HTR-8/SVneo (cell line): Measurements from ENCODE around the gene NPEPPS.
A peak's percentile ranks its signal among the peaks of the same experiment; 100 is the strongest.
"Not testable (repeated sequence)": the region's sequence is repeated elsewhere in the genome, so short reads cannot be mapped to it uniquely, and the experiment has no call there.

Source experiments
- DNase-seq: peaks from one replicate; pipeline ENCODE4 v3.0.0; 2011; ENCODE audit warnings: low spot score, mixed read lengths; ENCODE audit not compliant: insufficient read length
- FAIRE-seq: peaks from 2 replicates; lab custom pipeline; 2011; peaks lifted over from hg19 to GRCh38; lab: Jason Lieb, UNC

NPEPPS gene

DNA sequence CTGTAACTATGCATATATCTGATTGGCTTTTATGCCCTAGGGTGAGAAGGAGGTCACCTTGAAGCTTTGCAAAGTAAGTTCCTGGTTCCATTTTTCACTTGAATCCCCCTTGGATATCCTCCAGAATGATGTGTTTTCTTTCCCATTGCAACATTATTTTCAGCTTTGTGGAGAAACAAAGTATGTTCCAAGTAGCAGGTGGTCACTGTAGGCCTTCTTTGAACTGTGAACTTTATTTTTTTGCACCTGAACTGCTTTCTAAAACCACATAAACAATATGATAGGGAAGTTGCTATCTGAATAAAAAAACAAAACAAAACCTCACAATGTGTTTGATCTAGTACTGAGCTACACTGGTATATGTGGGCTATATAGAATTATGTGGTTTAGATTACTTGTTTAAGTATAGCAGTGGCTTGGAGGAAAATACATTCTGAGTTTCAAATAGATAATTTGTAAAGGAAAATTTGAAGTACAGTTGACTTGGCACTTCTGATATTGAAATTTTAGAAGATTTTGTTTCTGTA is 29.7 kb downstream of the NPEPPS start:
- DNase-seq, FAIRE-seq: not testable (repeated sequence)

DNA sequence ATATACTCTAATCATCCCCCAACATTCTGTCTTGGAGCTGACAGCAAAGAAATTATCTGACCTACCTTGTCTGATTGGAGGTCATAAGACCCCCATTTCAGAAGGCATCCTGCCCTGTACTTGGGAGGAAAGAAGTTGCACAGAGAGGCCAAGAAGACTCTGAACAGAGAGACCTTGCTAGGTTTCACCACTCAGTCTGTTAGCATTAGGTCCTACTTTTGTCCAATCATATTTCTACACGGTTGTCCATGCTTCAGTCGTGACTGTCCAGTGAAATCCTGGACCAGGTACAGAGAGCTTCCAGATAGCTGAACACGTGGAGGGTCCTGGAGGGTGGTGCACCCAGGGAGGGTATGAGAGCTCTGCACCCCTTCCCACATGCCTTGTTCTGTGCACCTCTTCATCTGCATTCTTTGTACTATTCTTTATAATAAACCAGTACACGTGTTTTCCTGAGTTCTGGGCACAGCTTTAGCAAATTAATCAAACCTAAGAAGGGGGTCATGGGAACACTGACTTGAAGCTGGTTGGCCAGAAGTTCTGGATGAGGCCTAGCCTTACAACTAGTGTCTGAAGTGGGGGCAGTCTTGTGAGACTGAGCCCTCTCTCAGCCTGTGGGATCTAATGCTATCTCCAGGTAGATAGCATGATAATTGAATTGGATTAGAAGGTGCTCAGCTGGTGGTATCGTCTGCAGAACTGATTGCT is 30.9 kb downstream of the NPEPPS start:
- not testable (repeated sequence) for FAIRE-seq

GRCh38 chr17:47562406-47562705 is 31.4 kb downstream of the NPEPPS start:
- not testable (repeated sequence) for DNase-seq
- FAIRE-seq = peak; percentile 91

More for the DNA sequence above, 30.9 kb downstream of the NPEPPS start:
- not testable (repeated sequence) for DNase-seq

DNA sequence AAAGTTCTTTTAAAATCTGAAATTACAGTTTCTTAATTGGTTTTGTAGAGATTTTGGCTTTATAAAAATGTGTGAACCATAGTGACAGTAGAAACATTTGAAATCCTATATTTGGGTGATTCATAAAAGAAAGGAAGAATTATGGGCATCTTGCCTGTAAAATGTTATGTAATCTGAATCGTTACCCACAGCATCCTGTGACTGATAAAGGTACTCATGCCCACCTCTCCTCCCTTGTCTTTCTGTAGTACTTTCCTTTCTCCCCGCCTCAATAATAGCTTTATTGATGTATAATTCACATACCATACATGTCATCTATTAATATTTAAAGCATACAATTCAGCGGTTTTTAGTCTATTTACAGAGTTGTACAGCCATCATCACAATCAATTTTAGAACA is 36.4 kb downstream of the NPEPPS start:
- peak; percentile 5 for DNase-seq

GRCh38 chr17:47572561-47572960 is 41.7 kb downstream of the NPEPPS start:
- FAIRE-seq, DNase-seq: not testable (repeated sequence)

More for the DNA sequence above, 36.4 kb downstream of the NPEPPS start:
- not testable (repeated sequence) for FAIRE-seq

GRCh38 chr17:47582416-47582815 is 51.5 kb downstream of the NPEPPS start:
- DNase-seq, FAIRE-seq: not testable (repeated sequence)

DNA sequence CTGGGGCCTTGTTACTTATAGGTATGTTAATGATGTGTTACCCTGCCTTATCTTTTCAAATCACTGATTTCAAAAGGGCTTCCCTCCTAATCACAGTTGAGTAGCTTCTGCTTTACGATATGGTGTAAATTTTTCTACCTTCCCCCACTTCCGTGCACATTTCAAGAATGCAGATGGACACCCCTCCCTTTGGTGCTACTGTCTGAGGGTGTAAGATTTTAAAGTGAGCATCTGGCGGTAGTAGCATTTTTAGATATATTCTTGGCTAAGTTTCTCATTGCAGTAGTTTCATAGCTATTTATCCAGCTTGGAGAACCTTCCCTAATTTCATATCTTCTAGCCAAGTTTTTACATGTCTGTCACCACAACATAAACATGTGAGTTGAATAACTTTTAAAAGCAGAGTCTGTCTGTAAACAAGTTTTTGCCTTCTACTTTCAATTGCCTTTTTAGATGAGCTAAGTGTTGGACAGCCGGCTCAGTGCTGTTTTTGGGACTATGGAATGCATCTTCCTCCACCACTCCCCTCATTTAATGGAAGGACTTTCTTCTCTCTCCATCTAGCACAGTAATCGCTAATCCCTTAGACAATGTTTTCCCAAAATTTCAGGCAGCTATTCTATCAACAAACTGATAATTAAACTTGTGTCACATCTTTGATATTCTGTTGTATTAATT is 55.6 kb downstream of the NPEPPS start:
- FAIRE-seq = peak; percentile 38
- not testable (repeated sequence) for DNase-seq

DNA sequence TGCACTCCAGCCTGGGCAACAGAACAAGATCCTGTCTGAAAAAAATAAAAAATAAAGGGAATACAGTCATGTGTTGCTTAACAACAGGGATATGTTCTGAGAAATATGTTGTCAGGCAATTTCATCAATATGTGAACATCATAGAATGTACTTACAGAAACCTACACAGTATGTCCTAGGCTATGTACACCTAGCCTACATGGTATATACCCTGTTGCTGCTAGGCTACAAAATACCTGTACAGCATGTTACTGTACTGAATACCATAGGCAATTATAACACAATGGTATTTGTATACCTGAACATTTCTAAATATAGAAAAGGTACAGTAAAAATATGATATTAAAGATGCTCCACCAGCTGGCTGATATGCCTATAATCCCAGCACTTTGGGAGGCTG is 62.6 kb downstream of the NPEPPS start:
- not testable (repeated sequence) for DNase-seq, FAIRE-seq

DNA sequence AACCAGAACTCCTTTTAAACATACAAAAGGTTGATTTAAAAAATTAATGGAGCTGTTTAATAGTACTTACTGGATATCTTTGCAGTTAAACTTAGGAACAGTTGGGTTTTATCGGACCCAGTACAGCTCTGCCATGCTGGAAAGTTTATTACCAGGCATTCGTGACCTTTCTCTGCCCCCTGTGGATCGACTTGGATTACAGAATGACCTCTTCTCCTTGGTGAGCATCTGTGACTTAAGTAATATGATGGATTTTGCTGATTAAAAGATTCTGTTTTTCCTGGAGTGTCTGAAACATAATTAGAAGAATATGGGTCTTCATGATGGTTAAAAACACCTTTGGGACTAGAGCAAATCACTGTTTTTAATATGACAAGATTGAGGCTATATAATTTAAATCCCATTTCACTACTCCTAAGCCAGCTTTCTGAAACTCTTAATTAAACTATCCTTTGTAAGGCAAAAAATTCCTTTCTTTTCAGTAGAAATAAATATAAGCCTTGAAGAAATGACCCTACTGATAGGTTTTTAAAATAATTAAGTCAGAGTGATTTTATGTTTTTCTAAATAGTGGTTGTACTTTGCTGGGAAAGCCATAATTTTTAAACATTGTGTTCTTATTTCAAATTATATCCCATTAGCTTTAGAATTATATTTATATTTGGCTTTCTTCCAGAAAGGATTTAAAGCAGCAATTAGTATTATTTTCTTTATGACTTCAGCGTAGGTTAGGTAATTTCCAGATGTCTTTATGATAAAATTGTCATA is 73.1 kb downstream of the NPEPPS start:
- peak; percentile 46 for FAIRE-seq
- DNase-seq = no peak

GRCh38 chr17:47604598-47604927 is 73.7 kb downstream of the NPEPPS start:
- FAIRE-seq = no peak
- DNase-seq = no peak

- DNase-seq = no peak
- no peak for FAIRE-seq
Measured at GRCh38 chr17:47605011-47605410, 74.1 kb downstream of the NPEPPS start.

GRCh38 chr17:47607481-47607880 is 76.6 kb downstream of the NPEPPS start:
- FAIRE-seq = peak; percentile 16

GRCh38 chr17:47611372-47612350 is 80.8 kb downstream of the NPEPPS start:
- DNase-seq (no peak), FAIRE-seq (no peak)

More at GRCh38 chr17:47607481-47607880, 76.6 kb downstream of the NPEPPS start:
- DNase-seq = no peak

- DNase-seq (peak; percentile 64), FAIRE-seq (peak; percentile 4)
Measured at GRCh38 chr17:47615766-47616424, 85.0 kb downstream of the NPEPPS start.

GRCh38 chr17:47618410-47618809 is 87.5 kb downstream of the NPEPPS start:
- FAIRE-seq (no peak), DNase-seq (no peak)

GRCh38 chr17:47620503-47621245 is 89.8 kb downstream of the NPEPPS start:
- no peak for DNase-seq
- no peak for FAIRE-seq

DNA sequence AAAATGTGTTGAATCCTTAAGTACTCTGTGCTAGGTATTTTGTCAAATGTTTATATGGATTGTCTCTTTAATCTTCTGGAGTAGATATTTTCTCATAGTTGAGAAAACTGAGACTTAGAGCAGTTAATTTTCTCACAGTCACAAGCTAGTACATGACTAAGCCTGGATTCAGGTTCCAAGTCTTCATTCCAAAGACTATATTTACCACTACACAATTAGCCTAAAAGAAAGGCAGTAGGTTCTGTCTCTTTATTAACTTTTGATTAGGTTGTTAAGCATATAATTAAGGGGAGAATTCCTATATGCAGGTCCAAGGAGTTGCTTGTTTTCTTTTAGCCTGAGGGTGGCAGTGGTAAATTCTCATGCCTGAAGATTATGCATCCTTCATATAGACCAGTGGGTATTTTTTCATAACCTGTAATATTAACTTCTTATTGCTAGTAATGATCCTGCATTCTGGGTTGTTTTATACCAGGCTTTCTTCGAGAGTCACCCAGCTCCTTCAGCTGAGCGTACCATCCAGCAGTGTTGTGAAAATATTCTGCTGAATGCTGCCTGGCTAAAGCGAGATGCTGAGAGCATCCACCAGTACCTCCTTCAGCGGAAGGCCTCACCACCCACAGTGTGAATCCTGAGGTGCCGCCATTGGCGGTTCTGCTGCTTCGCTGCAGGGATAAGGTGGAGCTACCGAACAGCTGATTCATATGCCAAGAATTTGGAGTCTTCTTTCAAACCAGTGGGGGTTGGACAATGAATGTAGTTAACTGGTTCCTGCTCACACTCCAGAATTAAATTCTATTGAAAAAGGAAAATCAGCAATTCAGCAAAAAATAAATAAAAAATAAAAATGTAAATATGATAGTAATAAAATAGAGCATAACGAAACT is 90.6 kb downstream of the NPEPPS start:
- peak; percentile 95 for DNase-seq
- peak; percentile 99 for FAIRE-seq
